Hematopoietic multipotent progenitor cell treated with erythropoietin and hydrocortisone succinate and interleukin-3 and kit ligand, for 6 days (in vitro differentiated cells): ENCODE data around the gene ZDHHC11B.
"Not testable (repeated sequence)": the region's sequence is repeated elsewhere in the genome, so short reads cannot be mapped to it uniquely, and the experiment has no call there.

ENCODE experiments used
- DNase-seq: peaks from one replicate; pipeline ENCODE4 v3.0.0-alpha.2; 2015

Gene ZDHHC11B

DNA sequence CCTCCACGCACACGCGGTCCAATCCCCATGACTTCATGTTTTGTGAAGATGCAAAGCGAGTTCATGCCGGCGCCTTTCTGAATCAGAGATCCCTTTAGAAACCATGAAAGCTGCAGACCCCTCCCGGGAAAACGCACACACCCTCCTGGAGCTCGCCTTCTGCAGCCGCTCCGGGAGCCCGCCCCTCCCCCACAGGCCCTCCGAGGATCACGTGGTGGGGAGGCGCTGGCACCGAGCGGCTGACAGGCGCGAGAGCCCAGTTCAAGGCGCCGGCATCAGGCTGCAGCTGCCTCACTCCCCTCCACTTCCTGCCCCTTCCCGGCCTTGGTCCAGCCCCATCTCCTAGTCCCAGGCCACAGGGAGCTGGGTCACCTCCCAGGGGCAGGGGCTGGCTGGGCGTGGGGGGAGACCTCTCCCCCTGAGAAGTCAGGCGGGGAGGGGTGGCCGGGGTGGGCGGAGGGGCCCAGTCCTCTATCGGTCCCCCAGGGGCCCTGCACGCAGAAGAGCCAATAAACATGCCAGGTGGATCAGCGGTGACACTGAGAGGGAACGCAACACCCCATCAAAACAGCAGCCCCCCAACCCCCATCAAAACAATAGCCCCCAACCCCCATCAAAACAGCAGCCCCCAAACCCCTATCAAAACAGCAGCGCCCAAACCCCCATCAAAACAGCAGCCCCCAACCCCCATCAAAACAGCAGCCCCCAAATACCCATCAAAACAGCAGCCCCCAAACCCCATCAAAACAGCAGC is 1.3 kb downstream of the ZDHHC11B start:
- not testable (repeated sequence) for DNase-seq

- DNase-seq, result not testable (repeated sequence)
Observed at GRCh38 chr5:782356-782755, 2.2 kb downstream of the ZDHHC11B start.

DNA sequence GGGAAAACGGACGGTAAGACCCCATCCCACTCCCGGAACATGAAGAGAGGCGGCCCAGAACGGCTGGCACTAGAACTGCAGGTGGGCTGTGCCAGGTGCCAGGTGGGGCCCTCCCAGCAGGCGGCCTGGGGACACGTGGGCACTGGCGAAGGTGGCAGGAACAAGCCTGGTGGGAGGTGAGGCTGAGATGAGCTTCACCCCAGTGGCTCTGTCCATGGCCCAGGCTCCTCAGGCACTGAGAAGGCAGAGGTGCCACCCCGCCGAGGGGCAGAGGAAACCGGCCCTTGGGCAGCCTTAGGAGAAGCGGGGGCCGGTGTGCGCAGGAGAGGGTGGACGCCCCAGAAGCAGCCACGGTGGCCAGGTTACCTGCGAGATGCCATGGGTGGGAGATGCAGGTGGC is 4.0 kb downstream of the ZDHHC11B start:
- not testable (repeated sequence) for DNase-seq

DNA sequence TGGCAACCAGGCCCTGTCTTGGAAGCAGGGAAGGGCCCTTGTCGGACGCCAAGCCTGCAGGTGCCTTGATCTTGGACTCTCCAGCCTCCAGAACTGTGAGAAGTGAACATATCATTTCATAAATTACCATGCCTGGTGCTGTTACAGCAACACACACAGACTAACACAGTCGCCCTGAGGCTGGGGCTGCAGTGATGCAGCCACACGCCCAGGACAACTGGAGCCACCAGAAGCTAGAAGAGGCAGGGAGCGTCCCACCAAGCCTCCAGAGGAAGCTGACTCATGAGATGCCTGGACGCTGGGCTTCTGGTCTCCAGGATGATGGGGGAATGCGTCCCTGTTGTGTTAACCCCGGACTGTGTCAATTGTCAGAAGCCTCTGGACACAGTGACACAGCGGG is 5.6 kb downstream of the ZDHHC11B start:
- DNase-seq, result not testable (repeated sequence)

DNA sequence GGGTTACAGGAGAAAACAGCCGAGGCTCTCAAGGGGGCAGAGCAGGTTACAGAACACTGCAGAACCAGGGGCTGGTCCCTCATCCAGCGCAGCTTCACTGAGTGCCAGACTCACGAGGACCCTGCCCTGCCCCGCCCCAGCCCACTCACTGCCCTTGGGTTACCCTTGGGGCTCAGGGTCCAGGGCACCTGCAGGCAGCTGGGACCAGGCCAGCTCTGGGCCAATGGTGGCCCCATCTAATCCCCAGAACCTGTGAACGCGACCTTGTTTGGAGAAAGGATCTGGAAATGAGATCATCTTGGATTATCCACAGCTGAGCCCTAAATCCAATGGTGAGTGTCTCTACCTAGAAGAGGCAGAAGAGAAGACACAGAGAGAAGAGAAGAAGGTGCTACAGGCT is 6.1 kb downstream of the ZDHHC11B start:
- DNase-seq, result not testable (repeated sequence)

- DNase-seq, result no peak
Observed at GRCh38 chr5:777756-778161, 6.8 kb downstream of the ZDHHC11B start.

DNA sequence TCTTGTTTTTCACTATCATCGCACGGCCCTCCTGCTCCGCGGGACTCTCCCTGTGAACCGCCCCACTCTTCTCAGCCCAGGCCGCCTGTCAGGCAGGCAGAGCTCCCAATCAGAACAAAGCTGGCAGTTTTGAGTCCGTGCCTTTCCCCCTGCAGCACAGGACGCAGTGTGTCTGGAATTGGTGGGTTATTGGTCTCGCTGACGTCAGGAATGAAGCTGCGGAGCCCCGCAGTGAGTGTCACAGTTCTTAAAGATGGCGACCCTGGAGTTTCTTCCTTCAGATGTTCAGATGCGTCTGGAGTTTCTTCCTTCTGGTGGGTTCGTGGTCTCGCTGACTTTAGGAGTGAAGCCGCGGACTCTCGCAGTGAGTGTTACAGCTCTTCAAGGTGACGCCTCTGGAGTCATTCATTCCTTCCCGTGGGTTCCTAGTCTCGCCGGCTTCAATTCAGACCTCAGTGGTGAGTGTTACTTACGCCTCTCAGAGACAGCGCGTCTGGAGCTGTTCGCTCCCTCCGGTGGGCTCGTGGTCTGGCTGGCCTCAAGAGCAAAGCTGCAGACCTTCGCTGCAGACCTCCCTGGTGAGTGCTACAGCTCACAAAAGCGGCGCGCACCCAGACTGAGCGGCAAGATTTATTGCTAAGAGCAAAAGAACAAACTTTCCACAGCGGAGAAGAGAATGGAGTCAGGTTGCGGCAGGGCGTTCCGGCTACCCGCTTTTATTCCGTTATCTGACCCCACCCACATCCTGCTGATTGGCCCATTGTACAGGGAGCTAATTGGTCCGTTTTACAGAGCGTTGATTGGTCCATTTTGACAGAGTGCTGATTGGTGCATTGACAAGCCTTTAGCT is 7.4 kb downstream of the ZDHHC11B start:
- DNase-seq, result no peak

- DNase-seq, result no peak
Observed at GRCh38 chr5:775961-776861, 8.3 kb downstream of the ZDHHC11B start.

DNA sequence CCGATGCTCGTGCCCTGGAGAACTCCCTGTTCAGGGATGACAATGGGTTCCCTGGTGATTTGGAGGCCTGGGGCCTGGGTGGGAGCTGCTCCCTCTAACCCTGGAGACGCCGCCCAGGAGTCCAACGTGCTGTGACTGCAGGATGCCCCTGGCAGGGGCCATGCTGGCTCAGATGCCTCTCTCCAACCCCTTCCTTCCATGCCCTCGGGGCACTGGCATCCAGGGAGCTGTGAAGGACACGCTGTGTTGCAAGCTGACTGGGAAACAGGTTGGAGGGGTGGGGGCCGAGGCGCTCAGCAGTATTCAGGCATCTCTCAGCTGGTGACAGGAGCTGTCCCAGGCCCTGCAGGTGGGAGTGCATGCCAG is 9.0 kb downstream of the ZDHHC11B start:
- DNase-seq, result not testable (repeated sequence)

DNA sequence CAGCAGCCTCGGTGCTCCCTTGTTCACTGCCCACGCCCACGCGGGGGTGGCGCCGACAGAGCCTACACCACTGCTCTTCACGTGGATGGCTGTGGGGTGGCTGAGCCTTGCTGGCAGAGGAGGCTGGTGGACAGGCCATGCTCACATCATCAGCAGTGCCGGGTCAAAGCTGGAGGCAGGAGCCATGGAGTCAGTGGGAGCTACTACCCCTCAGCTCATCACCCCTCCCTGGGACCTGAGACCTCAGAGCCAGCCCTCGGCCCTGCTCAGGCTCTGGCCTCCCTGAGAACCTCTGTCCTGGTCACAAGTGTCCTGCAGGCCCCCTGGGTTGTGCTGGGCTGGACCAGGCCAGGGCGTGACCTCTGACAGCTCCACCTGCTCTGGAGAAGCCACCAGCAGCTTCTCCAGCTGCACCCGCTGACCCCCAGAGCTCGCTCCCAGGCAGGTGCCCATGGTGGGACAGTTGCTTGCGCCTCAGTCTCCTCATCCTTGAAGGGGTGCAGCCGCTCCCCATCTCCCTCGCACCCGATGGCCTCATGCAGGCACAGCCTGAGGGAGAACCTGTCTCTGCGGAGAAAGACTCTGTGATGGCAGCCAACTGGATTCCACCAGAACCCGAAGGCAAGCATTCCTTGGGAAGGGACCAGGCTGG is 9.5 kb downstream of the ZDHHC11B start:
- not testable (repeated sequence) for DNase-seq

GRCh38 chr5:774304-774703 is 10.2 kb downstream of the ZDHHC11B start:
- DNase-seq, result not testable (repeated sequence)

GRCh38 chr5:773517-774264 is 10.8 kb downstream of the ZDHHC11B start:
- DNase-seq, result no peak

- DNase-seq, result not testable (repeated sequence)
Observed at GRCh38 chr5:772931-773330, 11.6 kb downstream of the ZDHHC11B start.

- not testable (repeated sequence) for DNase-seq
Observed at GRCh38 chr5:772547-772890, 12.0 kb downstream of the ZDHHC11B start.

GRCh38 chr5:771841-772546 is 12.5 kb downstream of the ZDHHC11B start:
- not testable (repeated sequence) for DNase-seq

- not testable (repeated sequence) for DNase-seq
Observed at GRCh38 chr5:771087-771781, 13.3 kb downstream of the ZDHHC11B start.

DNA sequence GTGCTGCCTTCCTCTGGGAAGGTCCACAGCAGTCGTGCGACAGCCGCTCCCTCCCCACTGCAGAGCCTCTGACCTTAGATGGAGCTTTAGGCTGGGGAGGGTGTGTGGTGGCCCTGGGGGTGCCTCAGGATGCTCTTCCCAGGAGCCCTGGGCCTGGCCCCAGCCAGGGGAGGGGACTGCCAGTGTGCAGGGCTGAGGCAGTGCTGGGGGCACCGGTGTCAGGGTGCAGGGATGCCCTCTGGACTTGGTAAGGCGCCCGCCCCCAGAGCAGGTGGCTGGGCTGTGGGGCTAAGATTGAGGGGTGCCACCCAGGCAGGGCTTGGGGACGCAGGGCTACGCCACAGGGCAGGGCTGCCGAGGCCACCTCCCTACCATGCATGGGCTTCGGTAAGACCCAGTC is 13.9 kb downstream of the ZDHHC11B start:
- DNase-seq, result not testable (repeated sequence)

- not testable (repeated sequence) for DNase-seq
Observed at GRCh38 chr5:769485-770145, 14.9 kb downstream of the ZDHHC11B start.

DNA sequence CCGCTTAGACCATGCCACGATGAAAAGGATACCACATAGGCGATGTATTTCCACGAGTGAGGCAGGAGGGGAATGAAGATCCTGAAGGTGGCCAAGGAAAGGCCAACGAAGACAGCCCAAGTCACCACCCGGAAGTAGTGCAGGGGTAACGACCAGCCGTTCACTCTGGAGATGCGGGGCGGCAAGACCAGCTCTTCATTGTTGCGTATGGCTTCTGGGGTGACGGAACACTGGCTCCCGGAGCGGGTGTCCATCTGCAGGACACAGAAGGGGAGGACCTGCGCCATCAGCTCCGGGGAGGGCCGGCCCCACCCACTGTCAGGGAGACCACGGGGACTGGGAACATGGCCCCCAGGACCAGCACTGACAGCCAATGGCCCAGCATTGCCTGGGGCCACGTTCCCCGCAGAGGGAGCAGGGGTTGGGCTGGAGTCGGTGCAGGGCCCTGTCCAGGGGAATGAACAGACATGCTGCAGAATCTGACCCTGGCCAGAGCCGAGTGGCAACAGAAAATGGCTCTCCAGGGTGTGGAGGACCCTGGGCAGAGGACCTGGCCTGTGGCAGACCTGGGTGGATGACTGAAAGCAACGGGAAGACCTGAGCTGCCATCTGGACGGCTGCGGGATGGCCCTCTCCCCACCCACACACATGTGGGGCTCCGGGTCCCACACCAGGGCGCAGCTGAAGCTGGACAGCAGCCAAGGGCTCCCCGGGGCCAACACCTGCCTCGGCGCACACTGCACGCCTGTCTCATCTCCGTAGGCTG is 17.7 kb downstream of the ZDHHC11B start:
- DNase-seq, result no peak
